ENCODE results near the gene ARID3A.

DNA sequence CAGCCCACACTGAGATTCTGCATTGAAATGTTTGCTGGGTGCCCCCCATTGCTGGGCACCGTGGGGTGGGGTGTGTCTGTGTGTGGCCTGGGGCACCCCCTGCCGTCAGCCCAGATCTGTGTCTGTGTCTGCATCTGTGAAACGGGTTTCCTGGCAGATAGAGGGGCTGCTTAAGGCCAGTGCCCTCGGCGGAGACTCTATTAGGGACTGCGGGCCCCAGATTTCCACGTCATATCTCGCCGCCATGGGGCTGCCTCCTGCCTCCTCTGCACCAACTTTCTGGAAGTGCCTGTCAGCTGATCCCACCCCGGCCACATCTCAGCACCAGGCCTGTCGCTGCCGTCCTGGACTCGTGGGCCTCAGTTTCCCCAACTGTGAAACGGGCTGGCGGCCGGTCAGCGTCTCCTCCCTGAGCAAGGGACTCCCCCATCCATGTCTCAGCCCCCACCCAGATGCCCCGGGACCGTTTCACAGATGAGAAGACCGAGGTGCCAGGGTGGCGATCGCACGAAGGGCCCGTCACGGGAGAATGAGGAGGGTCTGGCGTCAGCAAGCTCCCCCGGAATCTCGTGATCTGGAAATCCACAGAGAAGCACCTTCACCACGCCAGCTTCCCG is 21.4 kb downstream of the ARID3A start:
- TF ChIP-seq, protein P1, sequence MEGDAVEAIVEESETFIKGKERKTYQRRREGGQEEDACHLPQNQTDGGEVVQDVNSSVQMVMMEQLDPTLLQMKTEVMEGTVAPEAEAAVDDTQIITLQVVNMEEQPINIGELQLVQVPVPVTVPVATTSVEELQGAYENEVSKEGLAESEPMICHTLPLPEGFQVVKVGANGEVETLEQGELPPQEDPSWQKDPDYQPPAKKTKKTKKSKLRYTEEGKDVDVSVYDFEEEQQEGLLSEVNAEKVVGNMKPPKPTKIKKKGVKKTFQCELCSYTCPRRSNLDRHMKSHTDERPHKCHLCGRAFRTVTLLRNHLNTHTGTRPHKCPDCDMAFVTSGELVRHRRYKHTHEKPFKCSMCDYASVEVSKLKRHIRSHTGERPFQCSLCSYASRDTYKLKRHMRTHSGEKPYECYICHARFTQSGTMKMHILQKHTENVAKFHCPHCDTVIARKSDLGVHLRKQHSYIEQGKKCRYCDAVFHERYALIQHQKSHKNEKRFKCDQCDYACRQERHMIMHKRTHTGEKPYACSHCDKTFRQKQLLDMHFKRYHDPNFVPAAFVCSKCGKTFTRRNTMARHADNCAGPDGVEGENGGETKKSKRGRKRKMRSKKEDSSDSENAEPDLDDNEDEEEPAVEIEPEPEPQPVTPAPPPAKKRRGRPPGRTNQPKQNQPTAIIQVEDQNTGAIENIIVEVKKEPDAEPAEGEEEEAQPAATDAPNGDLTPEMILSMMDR (IDR thresholded peaks at IDR 0.05), result no peak
- no peak for TF ChIP-seq POLR2A (IDR thresholded peaks at IDR 0.05)
